ENCODE data around the gene RPL3. TPM values are rescaled to one million over a fixed set of nuclear protein-coding genes. Genes with fewer than 3 reads are reported as not detected.

RPL3 gene
- total and polyA plus RNA-seq, 2 experiments from 2014 or later: 1,044 to 2,461 TPM

GRCh38 chr22:39268645-39269044 is 50.8 kb downstream of the RPL3 start:
- Histone ChIP-seq H2AFZ (no peak overlapping the region), H3K9me2 (replicated peaks; ENCODE audit: insufficient read depth) (no peaks in the 10 kb centered on the region), H3K36me3 (replicated peaks; ENCODE audit: insufficient read depth, low read depth) (no peaks in the 10 kb centered on the region), H3K4me3 (no peak overlapping the region), H3K79me2 (no peaks in the 10 kb centered on the region), H3K9me3 (ENCODE audit: low read depth) (no peaks in the 10 kb centered on the region), H4K20me1 (ENCODE audit: insufficient read depth, poor library complexity, severe bottlenecking) (no peaks in the 10 kb centered on the region), H3K27ac (no peak overlapping the region), H3K4me2 (no peak overlapping the region), H3K27me3 (no peaks in the 10 kb centered on the region), H3K4me1 (ENCODE audit: insufficient read depth) (no peaks in the 10 kb centered on the region)
- TF ChIP-seq EZH2 (IDR thresholded peaks at IDR 0.05; ENCODE audit: borderline replicate concordance): no peak
- no peak for TF ChIP-seq EZH2phosphoT487 (IDR thresholded peaks at IDR 0.05; ENCODE audit: low read depth, severe bottlenecking, unreplicated experiment)
- TF ChIP-seq, protein P1, sequence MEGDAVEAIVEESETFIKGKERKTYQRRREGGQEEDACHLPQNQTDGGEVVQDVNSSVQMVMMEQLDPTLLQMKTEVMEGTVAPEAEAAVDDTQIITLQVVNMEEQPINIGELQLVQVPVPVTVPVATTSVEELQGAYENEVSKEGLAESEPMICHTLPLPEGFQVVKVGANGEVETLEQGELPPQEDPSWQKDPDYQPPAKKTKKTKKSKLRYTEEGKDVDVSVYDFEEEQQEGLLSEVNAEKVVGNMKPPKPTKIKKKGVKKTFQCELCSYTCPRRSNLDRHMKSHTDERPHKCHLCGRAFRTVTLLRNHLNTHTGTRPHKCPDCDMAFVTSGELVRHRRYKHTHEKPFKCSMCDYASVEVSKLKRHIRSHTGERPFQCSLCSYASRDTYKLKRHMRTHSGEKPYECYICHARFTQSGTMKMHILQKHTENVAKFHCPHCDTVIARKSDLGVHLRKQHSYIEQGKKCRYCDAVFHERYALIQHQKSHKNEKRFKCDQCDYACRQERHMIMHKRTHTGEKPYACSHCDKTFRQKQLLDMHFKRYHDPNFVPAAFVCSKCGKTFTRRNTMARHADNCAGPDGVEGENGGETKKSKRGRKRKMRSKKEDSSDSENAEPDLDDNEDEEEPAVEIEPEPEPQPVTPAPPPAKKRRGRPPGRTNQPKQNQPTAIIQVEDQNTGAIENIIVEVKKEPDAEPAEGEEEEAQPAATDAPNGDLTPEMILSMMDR (IDR thresholded peaks at IDR 0.05; ENCODE audit: poor library complexity): no peak
- 76% methylated on average over 7 of the region's 7 CpGs for WGBS (ENCODE audit: low lambda C conversion rate, missing lambda C conversion rate)
- DNase-seq (ENCODE audit: low spot score): no peak

GRCh38 chr22:39267974-39268373 is 51.4 kb downstream of the RPL3 start:
- Histone ChIP-seq H4K20me1 (ENCODE audit: insufficient read depth, poor library complexity, severe bottlenecking) (no peaks in the 10 kb centered on the region), H3K36me3 (replicated peaks; ENCODE audit: insufficient read depth, low read depth) (no peaks in the 10 kb centered on the region), H3K9me2 (replicated peaks; ENCODE audit: insufficient read depth) (no peaks in the 10 kb centered on the region), H3K4me1 (ENCODE audit: insufficient read depth) (no peaks in the 10 kb centered on the region), H3K27ac (no peak overlapping the region), H3K79me2 (no peaks in the 10 kb centered on the region), H2AFZ (no peak overlapping the region), H3K4me3 (no peak overlapping the region), H3K9me3 (ENCODE audit: low read depth) (no peaks in the 10 kb centered on the region), H3K27me3 (no peaks in the 10 kb centered on the region), H3K4me2 (no peak overlapping the region)
- no peak for DNase-seq (ENCODE audit: low spot score)
- 96% methylated on average over 8 of the region's 8 CpGs for WGBS (ENCODE audit: low lambda C conversion rate, missing lambda C conversion rate)
- TF ChIP-seq EZH2 (IDR thresholded peaks at IDR 0.05; ENCODE audit: borderline replicate concordance): no peak
- TF ChIP-seq EZH2phosphoT487 (IDR thresholded peaks at IDR 0.05; ENCODE audit: low read depth, severe bottlenecking, unreplicated experiment): no peak
- TF ChIP-seq, protein P1 (IDR thresholded peaks at IDR 0.05; ENCODE audit: poor library complexity): no peak

DNA sequence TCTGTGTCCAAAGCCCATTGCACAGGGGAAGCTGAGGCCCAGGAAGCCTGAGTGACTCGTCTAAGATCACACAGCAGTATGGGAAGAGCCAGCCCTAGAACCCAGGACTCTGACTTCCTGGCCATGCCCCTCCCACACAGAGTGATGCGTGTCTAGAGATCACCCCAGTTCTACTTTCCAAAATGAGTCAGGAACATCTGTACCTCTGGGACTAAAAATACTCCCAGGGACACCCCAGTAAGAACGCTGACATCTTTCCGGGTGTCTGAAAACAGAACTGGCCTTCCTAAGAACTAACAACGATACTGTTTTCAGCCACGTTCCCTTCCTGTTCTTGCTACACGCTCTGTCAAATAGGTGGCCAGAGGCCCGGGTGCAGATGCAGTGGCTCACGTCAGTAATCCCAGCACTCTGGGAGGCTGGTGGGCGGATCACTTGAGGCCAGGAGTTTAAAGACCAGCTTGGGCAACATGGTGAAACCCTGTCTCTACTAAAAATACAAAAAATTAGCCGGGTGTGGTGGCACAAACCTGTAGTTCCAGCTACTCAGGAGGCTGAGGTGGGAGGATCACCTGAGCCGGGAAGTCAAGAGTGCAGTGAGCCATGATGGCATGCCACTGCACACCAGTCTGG is 52.9 kb downstream of the RPL3 start:
- Histone ChIP-seq H3K9me3 (ENCODE audit: low read depth) (no peaks in the 10 kb centered on the region), H3K79me2 (no peaks in the 10 kb centered on the region), H3K27ac (no peak overlapping the region), H4K20me1 (ENCODE audit: insufficient read depth, poor library complexity, severe bottlenecking) (no peaks in the 10 kb centered on the region), H3K4me2 (no peak overlapping the region), H2AFZ (no peak overlapping the region), H3K4me1 (ENCODE audit: insufficient read depth) (no peaks in the 10 kb centered on the region), H3K36me3 (replicated peaks; ENCODE audit: insufficient read depth, low read depth) (no peaks in the 10 kb centered on the region), H3K27me3 (no peaks in the 10 kb centered on the region), H3K9me2 (replicated peaks; ENCODE audit: insufficient read depth) (no peaks in the 10 kb centered on the region), H3K4me3 (no peak overlapping the region)
- TF ChIP-seq EZH2phosphoT487 (IDR thresholded peaks at IDR 0.05; ENCODE audit: low read depth, severe bottlenecking, unreplicated experiment): no peak
- TF ChIP-seq EZH2 (IDR thresholded peaks at IDR 0.05; ENCODE audit: borderline replicate concordance): no peak
- TF ChIP-seq, protein P1 (IDR thresholded peaks at IDR 0.05; ENCODE audit: poor library complexity): no peak
- WGBS (ENCODE audit: low lambda C conversion rate, missing lambda C conversion rate): 74% methylated on average over 12 of the region's 12 CpGs
- no peak for DNase-seq (ENCODE audit: low spot score)
